HG03378 (cell line): ENCODE data around the gene LBH.

Experiments used
- ATAC-seq: cut with Tn5 transposase; IDR thresholded peaks from one replicate; pipeline ENCODE4 v1.9.1; 2021; ENCODE audit warnings: mild to moderate bottlenecking, moderate library complexity; ENCODE audit not compliant: unreplicated experiment

LBH gene

DNA sequence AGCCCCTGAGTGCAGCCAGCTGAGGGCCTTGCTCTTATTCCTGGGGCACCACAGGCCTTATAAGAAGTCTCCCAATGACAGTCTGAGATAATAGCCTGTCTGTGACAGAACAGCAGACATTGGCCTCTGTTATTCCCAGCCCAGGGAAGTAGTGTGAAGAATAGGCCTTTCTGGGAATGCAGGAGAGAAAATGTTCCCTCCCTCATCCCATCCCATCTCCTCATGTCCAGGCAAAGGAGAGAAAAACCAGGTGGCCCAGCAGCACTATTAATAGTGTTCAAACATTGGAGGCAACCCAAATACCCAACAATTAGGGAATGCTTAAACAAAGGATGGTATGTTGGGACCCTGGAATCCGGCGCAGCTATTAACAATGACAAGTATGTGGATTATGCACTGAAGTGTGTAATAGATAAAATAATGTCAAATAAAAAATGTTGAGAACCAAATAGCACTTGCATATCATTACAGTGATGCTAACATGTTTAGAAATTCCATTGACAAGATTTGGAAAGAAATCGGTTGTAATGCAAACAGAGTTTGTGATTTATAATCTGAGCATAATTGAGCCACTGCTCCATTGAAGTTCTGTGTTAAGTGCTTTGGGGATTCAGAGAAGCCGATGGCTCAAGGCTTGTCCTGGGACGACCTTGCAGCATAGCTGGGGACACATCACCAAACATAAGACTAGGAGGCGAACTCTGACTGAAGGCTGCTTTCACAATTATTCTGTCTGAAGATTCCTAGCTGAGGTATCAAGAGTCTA is 69.3 kb downstream of the LBH start:
- ATAC-seq, result no peak

DNA sequence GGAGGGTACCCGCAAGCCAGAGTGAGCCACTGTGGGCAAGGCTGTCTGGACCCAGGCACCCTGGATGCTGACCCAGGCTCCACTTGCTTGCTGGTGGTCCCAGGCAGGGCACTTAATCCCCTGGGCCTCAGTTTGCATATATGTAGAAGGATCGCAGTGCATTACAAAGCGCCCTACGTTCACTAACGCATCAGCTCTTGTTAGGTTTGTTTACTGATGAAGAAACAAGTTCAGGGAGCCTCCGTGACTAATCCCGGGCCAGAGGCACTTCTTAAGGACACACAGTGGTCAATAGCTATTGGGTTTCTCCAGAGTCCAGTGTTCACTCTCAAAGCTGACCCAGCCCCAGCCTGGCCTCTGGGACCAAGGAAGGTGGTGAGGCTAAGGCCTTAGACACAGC is 70.2 kb downstream of the LBH start:
- ATAC-seq, result no peak

DNA sequence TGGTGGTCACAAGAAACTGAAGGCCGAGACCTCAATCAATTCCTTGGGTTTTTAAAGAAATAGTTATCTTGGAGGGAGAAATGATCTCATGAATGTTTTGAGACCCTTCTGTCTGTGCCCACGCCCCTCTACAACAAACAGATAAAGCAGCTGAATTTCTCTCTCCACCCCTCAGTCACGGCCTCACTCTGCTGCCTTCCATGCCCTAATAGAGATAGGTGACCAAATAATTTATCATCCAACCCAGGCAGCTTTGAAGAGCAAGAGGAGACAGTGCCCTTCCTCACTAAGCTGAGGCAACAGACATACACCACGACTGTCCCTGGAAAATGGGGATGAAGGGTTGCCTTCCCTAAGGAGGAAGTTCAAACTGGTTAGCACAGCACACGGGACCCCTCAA is 71.2 kb downstream of the LBH start:
- ATAC-seq, result no peak

DNA sequence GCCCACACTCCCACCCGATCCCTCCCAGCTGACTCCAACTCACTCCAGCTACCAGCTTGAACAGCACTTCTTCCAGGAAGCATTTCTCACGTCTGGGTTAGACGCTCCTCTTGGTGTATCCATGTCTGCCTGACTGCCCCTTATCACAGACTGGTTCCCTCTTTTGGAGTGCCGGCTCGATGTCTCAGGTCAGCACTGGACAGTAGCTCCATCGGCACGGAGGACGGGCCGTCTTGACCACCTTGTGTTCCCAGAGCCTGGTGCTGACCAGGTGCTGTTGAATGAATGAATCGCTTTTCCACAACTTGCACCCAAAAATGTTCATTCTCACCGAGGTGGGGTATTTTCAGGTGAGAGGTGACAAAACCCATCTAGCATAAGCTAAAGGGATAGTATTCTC is 71.8 kb downstream of the LBH start:
- no peak for ATAC-seq

GRCh38 chr2:30305235-30305634 is 73.9 kb downstream of the LBH start:
- no peak for ATAC-seq

DNA sequence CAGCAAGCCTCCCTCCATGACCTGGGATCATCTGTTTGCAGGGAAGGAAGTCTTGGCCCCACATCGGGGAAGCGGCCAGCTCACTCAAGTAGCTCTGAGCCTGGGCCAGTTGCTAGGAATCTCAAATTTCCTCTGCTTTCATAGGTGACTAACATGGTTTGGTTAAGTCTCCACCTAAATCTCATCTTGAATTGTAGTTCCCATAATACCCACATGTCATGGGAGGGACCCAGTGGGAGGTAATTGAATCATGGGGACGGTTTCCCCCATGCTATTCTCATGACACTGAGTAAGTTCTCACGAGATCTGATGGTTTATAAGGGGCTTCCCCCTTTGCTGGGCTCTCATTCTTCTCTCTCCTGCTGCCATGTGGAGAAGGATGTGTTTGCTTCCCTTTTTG is 75.2 kb downstream of the LBH start:
- ATAC-seq, result no peak

DNA sequence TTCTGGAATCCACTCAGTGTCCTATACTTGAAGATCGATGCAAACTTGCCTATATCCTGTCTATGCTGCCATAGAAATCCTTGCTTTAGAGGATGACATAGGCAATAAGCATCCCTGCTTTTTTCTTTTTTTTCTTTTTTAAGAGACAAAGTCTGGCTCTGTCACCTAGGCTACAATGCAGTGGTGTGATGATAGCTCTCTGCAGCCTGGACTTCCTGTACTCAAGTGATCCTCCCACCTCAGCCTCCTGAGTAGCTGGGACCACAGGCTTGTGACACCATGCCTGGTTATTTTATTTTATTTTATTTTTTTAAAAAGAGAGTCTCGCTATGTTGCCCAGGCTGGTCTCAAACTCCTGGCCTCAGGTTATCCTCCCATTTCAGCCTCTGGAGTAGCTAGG is 76.9 kb downstream of the LBH start:
- ATAC-seq, result no peak
